TTC549 (cell line): ENCODE data around the gene TMPRSS9.
"Not testable (repeated sequence)": the region's sequence is repeated elsewhere in the genome, so short reads cannot be mapped to it uniquely, and the experiment has no call there.

Experiments used
- FAIRE-seq: peaks from 2 replicates; lab custom pipeline; 2012; peaks lifted over from hg19 to GRCh38; lab: Jason Lieb, UNC

The TMPRSS9 gene

GRCh38 chr19:2362046-2362969 is 2.2 kb downstream of the TMPRSS9 start:
- no peak for FAIRE-seq

DNA sequence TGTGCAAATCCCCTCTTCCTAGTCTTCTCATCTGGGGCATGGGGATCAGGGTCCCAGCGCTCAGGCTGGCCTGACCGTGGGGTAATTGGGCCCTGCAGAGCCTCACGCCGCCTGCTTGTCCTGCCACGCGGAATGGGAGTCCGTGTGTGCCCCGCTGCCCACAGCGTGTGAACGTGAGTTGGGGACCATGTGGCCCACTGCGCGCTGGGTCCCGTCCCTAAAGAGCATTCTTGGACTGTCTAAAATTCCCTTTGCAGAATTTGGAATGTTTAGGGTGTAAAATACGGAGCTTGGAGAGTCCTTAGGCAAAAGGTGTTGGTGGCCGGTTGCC is 2.9 kb downstream of the TMPRSS9 start:
- FAIRE-seq, result no peak

DNA sequence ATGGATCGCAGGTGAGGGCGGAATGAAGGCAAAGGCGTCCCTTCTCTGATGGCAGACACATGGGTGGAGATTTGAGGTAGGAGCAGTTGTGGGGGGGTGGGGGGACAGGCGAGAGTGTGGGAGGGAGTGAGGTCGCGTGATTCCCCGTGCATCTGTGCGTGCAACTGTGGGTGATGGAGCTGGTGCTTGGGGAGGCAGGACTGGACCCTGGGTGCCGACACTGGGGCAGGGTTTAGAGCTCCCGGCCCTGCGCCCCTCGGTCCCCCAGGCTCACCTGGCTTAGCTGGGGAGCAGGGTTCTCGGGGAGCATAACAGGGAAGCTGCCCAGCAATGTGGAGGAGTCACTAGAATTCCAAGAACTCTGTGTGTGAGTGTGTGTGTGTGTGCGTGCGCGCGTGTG is 3.4 kb downstream of the TMPRSS9 start:
- FAIRE-seq, result no peak

DNA sequence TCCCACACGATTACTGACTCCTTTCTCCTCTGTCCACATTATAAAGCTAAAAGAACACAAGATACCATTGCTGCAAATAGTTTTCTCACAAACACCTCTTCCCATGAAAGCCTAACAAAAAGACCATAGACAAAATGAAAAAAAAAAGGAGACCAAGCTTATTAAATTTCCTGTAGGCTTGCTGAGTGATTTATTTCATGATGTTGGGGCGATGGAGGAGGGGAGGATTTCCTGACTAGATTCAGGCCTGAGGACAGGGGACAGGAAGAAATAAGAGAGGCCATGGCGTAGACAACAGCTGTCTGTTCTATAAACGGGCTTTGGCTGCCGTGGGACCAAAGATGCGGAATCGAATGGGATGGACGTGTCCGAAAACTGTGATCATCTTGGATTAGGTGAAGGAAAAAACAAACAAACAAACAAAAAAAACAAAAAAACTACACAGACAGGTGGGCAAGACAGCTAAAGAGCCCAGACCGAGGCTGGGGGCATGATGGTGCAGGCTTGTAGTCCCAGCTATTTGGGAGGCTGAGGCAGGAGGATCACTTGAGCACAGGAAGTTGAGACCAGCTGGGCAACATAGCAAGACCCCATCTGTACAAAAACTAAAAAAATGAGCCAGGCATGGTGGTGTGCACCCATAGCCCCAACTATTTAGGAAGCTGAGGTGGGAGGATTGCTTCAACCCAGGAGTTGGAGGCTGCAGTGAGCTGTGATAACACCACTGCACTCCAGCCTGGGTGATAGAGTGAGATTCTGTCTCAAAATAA is 5.3 kb downstream of the TMPRSS9 start:
- no peak for FAIRE-seq

- no peak for FAIRE-seq
These were observed 11.6 kb downstream of the TMPRSS9 start for GRCh38 chr19:2371656-2372055.

GRCh38 chr19:2372076-2372612 is 12.1 kb downstream of the TMPRSS9 start:
- FAIRE-seq, result no peak

GRCh38 chr19:2374808-2375207 is 14.7 kb downstream of the TMPRSS9 start:
- FAIRE-seq, result no peak

GRCh38 chr19:2375353-2376121 is 15.5 kb downstream of the TMPRSS9 start:
- FAIRE-seq, result no peak

DNA sequence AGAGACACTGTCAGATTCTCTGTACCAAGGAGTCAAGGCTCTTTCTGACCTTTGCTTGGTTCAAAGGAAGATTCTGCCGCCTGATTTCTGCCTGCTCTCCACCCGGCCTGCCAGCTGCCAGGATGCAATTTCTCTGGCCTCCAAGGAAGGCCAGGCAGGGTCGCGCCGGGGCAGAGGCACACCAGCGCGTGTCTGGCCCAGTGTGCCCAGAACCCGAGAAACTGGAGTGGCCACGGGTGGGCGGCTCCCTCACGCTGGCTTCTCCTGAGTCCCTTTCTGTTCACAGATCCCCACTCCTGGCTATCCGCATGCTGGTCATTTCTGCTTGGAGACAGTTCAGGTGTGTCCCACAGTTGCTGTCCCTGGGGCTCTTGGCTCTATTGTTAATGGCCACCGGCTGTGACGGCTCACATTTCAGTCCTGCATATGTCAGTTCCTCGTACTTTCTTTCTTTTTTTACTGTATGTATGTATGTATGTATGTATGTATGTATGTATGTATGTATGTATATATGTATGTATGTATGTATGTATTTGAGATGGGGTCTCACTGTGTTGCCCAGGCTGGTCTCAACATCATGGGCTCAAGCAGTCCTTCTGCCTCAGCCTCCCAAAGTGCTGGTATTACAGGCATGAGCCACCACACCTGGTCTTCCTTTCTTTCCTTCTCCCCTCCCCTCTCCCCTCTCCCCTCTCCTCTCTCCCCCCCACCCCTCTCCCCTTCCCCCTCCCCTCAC is 16.9 kb downstream of the TMPRSS9 start:
- no peak for FAIRE-seq

DNA sequence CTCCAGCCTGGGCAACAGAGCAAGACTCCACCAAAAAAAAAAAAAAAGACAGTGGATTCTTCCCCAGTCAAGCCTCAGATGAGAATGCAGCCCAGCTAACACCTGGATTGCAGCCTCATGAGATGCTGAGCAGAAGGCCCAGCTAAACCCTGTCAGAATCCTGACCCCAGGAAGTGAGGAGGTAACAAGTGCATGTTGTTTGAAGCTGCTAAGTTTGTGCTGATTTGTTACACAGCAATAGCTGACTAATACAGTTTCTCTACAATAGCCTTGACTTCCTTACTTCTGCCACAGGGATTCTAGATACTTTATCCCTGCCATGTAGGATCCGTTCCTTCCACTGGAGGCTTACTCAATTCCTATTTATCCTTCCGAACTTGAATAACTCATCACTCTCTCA is 20.5 kb downstream of the TMPRSS9 start:
- FAIRE-seq, result no peak

DNA sequence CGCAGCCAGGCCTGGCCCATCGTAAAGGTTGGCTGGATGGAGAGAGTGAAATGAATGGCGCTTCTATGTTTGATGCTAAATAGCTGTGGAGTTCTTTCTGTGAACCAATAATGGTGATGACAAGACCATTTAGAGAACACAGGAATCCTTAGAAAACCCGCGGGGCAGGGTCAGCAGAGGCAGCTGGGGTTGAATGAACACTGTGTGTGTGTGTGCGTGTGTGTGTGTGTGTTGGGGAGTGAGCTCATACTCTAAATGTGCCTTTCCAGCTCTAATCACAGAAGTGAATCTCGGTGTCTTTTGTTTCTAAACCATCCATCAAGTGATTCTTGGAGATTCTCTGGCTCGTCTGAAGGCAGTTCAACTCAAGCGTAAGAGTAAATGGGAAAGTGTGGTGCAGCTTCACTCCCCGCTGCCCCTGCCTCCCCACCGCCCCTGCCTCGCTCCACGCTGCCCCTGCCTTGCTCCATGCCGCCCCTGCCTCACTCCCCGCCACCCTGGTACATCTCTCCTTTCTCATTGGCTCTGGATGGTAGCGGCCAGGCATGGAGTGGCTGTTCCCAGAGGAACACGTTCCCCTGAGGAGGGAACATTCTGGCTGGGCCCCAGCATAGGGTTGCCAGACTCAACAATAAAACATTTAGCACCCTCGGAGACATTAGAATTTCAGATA is 21.2 kb downstream of the TMPRSS9 start:
- FAIRE-seq, result no peak

DNA sequence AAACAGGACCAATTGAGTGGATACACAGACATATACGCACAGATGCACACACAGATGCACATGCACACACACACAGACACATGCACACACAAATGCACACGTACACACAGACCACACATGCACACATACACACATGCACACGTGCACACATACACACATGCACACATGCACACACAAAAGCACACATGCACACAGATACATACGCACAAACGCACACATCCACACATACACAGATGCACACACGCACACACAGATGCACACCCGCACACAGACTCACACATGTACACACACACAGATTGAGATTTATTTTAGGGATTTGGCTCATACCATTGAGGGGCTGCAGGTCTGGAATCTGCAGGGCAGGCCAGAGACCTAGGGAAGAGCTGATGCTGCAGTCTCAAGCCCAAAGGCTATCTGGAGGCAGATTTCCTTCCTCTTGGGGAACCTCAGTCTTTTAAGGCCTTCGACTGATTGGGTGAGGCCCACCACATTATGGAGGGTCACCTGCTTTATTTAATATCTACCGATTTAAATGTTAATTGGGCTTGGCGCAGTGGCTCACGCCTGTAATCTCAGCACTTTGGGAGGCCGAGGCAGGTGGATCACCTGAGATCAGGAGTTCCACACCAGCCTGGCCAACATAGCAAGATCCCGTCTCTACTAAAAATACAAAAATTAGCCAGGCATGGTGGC is 22.6 kb downstream of the TMPRSS9 start:
- no peak for FAIRE-seq

- FAIRE-seq, result no peak
These were observed 25.1 kb downstream of the TMPRSS9 start for GRCh38 chr19:2385053-2385721.

GRCh38 chr19:2387367-2388288 is 27.6 kb downstream of the TMPRSS9 start:
- no peak for FAIRE-seq

DNA sequence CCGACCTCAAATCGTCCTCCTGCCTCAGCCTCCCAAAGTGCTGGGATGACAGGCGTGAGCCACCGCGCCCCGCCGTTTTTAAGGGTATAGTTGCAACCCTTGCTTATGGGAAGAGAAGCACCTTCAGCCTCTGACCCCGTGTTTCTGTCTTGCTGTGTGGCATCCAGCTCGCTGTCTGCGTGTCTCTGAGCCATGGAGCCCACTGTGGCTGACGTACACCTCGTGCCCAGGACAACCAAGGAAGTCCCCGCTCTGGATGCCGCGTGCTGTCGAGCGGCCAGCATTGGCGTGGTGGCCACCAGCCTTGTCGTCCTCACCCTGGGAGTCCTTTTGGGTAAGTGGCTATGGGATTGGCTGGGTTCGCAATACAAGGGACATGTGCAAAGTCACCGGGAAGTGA is 29.5 kb downstream of the TMPRSS9 start:
- FAIRE-seq, result no peak

DNA sequence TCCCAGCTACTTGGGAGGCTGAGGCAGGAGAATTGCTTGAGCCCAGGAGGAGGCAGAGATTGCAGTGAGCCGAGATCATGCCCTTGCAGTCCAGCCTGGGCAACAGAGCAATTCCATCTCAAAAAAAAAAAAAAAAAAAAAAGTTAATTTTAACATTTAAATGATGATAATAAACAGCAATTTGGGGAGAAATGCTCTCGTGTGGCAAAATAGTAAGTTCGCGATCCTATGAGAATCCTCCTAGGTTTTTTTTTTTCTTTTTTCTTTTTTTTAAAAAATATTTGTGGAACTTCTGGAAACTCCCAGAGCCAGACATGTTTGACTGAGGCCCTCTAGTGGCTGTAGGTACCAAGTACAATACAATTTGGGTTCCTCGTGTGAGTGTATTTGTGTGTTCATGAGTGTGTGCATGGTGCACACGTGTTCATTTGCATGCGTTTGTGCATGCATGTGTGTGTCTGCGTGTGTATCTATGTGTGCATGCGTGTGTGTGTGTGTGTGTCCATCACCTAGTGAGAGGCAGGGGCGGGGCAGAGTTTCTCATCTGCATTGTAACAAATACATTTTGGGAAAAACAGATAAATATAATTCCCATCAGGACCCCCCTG is 31.2 kb downstream of the TMPRSS9 start:
- peak; percentile 25 for FAIRE-seq

GRCh38 chr19:2392366-2392765 is 32.3 kb downstream of the TMPRSS9 start:
- FAIRE-seq, result no peak

- FAIRE-seq, result not testable (repeated sequence)
These were observed 32.8 kb downstream of the TMPRSS9 start for GRCh38 chr19:2392899-2393298.

- no peak for FAIRE-seq
These were observed 34.0 kb downstream of the TMPRSS9 start for GRCh38 chr19:2394054-2394441.
